ENCODE results near the gene ZBTB3. TPM values are rescaled to one million over a fixed set of nuclear protein-coding genes. Genes with fewer than 3 reads are reported as not detected.

The ZBTB3 gene
- total and polyA plus RNA-seq, 9 of the 15 experiments (the other 6 are each of a cell fraction or from before 2014, with no cell fraction given): 1.9 to 10.0 (median 4.9) TPM

GRCh38 chr11:62787005-62787759 lies 33.2 kb upstream of the ZBTB3 start, which contains the start of gene TMEM179B (continued):
- TF ChIP-seq MXD1 (CRISPR knock-in tag; IDR thresholded peaks at IDR 0.05; ENCODE audit: borderline replicate concordance, poor library complexity, severe bottlenecking) (peak; percentile 22), XRCC5 (IDR thresholded peaks at IDR 0.05; ENCODE audit: low read depth, low read length) (0 out of 2 replicates have a peak, but pooled peaks have one; percentile 19), CHD2 (IDR thresholded peaks at IDR 0.05; ENCODE audit: low read depth, low read length) (peak; percentile 3; the same call in 1 of the 2 replicates), SETDB1 (IDR thresholded peaks at IDR 0.05; ENCODE audit: low read length) (peak; percentile 35), CXXC5 (CRISPR knock-in tag; IDR thresholded peaks at IDR 0.05) (peak; percentile 86), ZNF280A (IDR thresholded peaks at IDR 0.05; ENCODE audit: low read depth, partially characterized antibody) (no peak), KAT8 (IDR thresholded peaks at IDR 0.05; ENCODE audit: low read depth) (no peak), HDAC2 (IDR thresholded peaks at IDR 0.05) (peak; percentile 56; the same call in 1 of the 2 replicates), FOXK2 (conservative IDR thresholded peaks at IDR 0.05 in 1 of 2, IDR thresholded peaks at IDR 0.05 in 1 of 2; ENCODE audit: low read depth in 2 of 2) (peak; percentile 76 to 83; a peak in 3 of 4 replicates), TBL1XR1 (IDR thresholded peaks at IDR 0.05; ENCODE audit: low read length in 2 of 2) (peak in 1 of 2 experiments; percentile 82; a peak in 2 of 4 replicates), PBX2 (CRISPR knock-in tag; IDR thresholded peaks at IDR 0.05; ENCODE audit: low read depth) (0 out of 2 replicates have a peak, but pooled peaks have one; percentile 11), PBX2 (tag; conservative IDR thresholded peaks at IDR 0.05; ENCODE audit: low read depth) (no peak), KDM2B (CRISPR knock-in tag; IDR thresholded peaks at IDR 0.05) (peak; percentile 17; the same call in 1 of the 2 replicates), USF1 (CRISPR knock-in tag; IDR thresholded peaks at IDR 0.05) (no peak), MECOM (CRISPR knock-in tag; IDR thresholded peaks at IDR 0.05) (no peak), RB1 (IDR thresholded peaks at IDR 0.05; ENCODE audit: low read depth) (peak; percentile 84; the same call in 1 of the 2 replicates), SMARCA4 (IDR thresholded peaks at IDR 0.05) (no peak), ZFP1 (CRISPR knock-in tag; IDR thresholded peaks at IDR 0.05) (no peak), CCNT2 (IDR thresholded peaks at IDR 0.05; ENCODE audit: borderline replicate concordance, extremely low read depth, insufficient read length, low read depth, low read length) (peak; percentile 91), MTF1 (CRISPR knock-in tag; IDR thresholded peaks at IDR 0.05; ENCODE audit: borderline replicate concordance) (no peak)

All from K562 (cell line).